ENCODE results near the gene CRTC1.

Gene CRTC1

GRCh38 chr19:18754501-18754900 lies 71.0 kb downstream of the CRTC1 start:
- DNase-seq = no peak

GRCh38 chr19:18756896-18757295 lies 73.4 kb downstream of the CRTC1 start:
- no peak for DNase-seq

- DNase-seq = no peak
Observed at GRCh38 chr19:18759304-18759994, 76.0 kb downstream of the CRTC1 start.

- no peak for DNase-seq
Observed at GRCh38 chr19:18759995-18760426, 76.5 kb downstream of the CRTC1 start.

- no peak for DNase-seq
Observed at GRCh38 chr19:18760440-18761383, 77.2 kb downstream of the CRTC1 start.

- DNase-seq = no peak
Observed at GRCh38 chr19:18761531-18762110, 78.1 kb downstream of the CRTC1 start.

- peak; percentile 61 for DNase-seq
Observed at GRCh38 chr19:18762125-18763023, 78.9 kb downstream of the CRTC1 start.

- no peak for DNase-seq
Observed at GRCh38 chr19:18763674-18764590, 80.5 kb downstream of the CRTC1 start.

- no peak for DNase-seq
Observed at GRCh38 chr19:18764591-18765051, 81.1 kb downstream of the CRTC1 start.

- no peak for DNase-seq
Observed at GRCh38 chr19:18765224-18765623, 81.7 kb downstream of the CRTC1 start.

GRCh38 chr19:18768046-18768771 lies 84.7 kb downstream of the CRTC1 start:
- DNase-seq = peak; percentile 43

- DNase-seq = no peak
Observed at GRCh38 chr19:18768997-18769891, 85.8 kb downstream of the CRTC1 start.

GRCh38 chr19:18769989-18770528 lies 86.6 kb downstream of the CRTC1 start:
- DNase-seq = no peak

- DNase-seq = no peak
Observed at GRCh38 chr19:18770663-18771327, 87.3 kb downstream of the CRTC1 start.

- DNase-seq = peak; percentile 58
Observed at GRCh38 chr19:18771328-18772242, 88.1 kb downstream of the CRTC1 start.

GRCh38 chr19:18772620-18773587 lies 89.4 kb downstream of the CRTC1 start:
- DNase-seq = no peak

All from NCI-H82 (cell line).